D341Med (cell line): ENCODE measurements around the gene RAE1.

Experiments used
- DNase-seq: peaks from one replicate; pipeline ENCODE4 v3.0.0; 2012; ENCODE audit warnings: low spot score

Gene RAE1, protein sequence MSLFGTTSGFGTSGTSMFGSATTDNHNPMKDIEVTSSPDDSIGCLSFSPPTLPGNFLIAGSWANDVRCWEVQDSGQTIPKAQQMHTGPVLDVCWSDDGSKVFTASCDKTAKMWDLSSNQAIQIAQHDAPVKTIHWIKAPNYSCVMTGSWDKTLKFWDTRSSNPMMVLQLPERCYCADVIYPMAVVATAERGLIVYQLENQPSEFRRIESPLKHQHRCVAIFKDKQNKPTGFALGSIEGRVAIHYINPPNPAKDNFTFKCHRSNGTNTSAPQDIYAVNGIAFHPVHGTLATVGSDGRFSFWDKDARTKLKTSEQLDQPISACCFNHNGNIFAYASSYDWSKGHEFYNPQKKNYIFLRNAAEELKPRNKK

DNA sequence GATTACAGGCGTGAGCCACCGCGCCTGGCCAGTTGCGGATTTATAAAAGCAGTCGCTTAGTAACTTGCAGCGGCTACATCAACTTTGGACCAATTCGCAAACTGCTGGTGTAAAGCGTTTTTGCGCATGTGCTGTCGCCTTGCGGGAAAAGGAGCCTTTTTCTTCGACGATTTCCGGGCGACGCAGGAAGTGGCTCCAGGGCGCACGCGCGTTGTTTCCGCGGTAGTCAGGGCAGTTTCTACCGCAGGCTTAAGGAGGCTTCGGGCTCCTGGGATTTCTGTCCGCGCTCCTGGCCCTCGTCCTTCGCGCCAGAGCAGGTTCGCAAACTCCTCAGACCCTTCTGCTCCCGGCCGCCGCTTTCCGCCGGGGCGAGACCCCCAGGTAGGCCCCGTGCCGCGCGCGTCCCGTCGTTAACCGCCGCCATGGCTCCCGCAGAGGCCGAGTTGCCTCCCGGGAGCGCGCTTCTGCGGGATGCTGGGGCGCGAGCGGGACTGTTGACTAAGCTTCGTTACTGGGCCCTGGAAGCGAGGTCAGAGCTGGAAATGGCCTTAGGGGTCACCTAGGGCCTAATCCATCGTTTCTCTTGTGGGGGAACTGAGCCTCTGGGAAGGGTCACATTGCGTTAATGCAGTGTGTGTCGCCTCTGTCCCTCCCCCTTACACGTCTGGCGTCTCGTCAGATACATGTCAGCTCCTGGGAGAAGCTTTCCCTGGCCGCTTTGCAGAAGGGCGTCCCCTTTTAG lies at the start of gene RAE1:
Gene RAE1 (plus strand): TSS at position 214 of the 742 bp plus-strand sequence. CDS start 2,784 bp downstream, outside the sequence.
- DNase-seq: peak; percentile 91

DNA sequence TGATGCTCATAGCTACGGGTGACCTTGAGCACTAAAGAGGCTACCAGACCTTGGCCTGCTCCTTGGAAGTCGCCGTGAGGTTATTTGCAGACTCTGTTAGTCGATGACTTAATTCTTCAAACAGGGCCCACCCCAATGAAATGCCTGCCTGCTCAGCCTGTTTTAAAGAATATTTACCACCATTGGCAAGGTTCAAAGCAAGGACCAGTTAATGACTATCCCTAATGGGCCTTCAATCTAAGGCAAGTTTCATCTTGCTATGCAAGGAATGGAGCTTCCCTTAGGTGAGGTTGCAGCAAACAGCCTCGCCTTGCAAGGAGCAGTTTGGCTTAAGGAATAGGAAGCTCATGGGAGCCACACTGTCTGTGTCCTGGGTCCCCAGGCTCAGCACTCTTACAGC lies 44.3 kb upstream of the RAE1 start:
- DNase-seq: no peak

DNA sequence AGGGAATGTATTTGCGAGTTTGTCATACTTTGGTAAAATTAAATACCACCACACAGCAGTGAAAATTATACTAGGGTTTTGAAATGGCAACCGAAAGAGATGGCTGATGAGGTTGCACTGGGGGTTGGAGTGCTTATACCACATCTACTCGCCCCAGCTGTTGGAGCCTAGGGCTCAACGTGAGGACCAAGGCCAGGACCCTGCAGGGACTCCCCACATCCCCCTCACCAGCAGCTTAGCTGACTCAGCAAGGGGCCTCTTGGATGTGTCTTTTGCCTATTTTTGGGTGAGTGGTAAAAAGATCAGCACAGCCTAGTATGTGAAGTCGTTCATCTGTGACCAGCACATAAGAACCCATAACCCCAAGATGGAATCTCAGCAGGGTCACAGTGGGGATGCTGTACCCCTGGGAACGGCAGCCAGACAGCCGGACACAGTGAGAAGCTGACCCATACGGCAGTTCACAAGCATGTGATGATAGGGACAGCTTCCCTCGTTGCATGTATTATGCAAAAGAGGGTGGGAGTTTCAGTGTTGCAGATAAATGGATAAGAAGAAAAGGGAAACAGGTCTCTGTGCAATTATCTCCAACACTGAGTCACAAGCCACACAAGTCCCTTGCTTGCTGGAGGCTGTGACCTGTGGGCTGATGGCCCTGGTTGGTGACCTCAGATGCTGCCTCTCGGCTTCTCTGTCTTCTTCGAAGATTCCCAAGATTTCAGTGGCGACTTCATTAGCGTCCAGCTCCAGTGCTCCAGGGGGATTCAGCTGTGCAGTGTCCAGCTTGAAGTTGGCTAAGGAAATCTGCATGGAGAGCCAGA lies 42.4 kb upstream of the RAE1 start:
- DNase-seq: no peak

DNA sequence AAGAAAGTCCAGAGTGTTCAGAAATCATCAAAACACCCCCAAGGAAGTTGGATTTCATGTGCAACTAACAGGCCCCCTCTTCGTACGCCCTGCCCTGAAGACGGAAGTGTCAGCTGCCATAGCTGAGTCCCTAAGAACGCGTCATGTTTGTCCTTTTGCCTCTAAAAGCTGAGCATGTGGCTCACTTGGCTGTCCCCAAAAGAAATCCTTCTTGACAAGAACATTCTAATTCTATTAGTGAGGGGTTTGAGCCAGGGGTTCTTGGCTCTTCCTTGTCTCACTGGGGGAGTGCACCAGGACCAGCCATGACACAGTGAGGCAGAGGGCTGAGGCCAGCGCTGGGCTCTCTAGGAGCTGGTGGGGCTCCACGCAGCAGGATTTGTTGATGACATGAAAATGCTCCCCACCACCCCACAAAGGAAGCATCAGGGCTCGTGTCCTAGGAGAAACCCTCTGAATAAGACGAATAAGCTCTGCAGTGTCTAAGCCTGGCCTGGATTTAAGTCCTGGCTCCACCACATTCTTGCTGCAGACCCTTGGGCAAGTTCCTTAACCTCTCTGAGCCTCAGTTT lies 41.4 kb upstream of the RAE1 start:
- DNase-seq: no peak

DNA sequence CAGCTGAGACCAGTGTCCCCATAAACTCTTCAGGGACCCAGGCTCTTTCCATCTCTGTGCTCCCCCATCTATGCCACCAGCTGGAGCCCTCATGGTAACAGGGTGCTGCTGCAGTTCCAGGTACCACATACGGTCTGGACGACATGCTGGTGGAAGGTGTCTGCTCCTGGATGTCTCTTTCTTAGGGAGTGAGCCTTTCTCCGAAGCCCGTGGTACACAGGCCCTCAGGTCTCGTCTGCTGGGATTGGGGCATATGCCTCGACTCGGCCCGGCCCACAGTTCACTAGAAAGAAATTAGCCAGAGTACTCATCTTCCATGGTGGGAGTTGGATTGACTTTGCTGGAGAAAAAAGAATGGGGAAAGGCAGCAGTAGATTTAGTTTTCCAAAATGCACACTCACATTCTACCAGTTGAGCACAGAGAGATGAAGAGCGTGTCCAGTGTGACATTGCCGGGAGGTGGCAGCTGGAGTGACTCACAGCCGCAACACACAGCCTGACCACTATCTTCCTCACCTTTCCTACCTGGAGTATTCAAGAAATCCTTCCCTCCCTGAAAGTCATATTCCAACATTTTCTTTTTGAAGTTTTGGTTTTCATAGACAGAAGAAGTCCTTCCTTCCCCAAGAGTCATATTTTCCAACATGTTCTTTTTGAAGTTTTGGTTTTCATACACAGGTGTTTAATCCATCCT lies 40.1 kb upstream of the RAE1 start:
- DNase-seq: no peak

DNA sequence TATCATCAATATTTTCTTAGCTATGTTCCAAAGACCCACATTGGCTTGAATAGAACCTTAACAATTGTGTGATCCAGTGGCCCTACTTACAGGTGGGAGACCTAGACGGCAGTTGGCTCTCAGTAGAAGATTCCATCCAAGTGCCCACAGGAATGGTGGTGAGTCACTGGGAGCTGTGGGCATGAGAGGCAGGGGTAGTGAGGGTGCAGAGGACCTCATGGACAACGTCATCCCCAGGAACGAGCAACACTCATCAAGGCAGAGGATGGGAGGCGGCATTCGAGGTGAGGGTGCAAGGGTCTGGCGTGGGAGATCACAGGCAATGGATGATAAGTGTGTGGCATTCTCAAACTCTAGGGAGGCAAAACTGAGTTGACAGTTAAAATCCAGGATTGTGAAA lies 38.9 kb upstream of the RAE1 start:
- DNase-seq: no peak

DNA sequence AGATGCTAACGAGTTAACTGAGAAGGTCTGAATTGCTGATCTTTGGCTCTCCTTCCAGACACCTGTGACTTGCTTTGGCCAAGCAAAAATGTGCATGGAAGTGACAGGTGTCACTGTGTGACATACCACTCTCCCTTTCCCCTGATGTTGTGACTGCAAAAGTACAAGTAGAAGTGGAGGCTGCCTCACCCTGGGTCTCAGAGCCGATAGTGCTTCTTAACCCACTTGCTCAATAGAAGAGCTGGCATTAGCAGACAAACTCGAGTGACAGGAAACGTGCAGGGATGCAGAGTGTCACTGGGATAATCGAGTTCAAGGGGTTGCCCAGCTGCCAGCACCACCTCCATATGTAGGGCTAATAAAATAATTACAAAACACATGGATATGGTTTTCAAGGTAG lies 37.8 kb upstream of the RAE1 start:
- no peak for DNase-seq

DNA sequence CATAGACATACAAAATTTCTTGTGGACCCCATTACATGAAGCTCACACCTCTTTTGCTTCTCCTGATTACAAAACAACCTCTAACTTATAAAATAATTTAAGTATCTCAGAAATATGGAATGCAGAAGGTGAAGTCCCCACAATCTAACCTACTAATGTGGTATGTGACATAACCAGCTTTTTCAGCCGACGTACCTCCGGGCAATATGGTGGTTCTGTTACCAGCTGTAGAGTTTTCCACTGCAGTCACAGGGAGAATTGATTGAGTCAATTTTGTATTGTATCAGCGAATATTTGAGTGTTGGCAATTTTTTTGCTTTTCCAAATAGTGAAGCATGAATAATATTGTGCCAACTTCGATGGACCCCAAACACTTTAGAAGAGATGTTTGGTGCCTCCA lies 37.1 kb upstream of the RAE1 start:
- no peak for DNase-seq

DNA sequence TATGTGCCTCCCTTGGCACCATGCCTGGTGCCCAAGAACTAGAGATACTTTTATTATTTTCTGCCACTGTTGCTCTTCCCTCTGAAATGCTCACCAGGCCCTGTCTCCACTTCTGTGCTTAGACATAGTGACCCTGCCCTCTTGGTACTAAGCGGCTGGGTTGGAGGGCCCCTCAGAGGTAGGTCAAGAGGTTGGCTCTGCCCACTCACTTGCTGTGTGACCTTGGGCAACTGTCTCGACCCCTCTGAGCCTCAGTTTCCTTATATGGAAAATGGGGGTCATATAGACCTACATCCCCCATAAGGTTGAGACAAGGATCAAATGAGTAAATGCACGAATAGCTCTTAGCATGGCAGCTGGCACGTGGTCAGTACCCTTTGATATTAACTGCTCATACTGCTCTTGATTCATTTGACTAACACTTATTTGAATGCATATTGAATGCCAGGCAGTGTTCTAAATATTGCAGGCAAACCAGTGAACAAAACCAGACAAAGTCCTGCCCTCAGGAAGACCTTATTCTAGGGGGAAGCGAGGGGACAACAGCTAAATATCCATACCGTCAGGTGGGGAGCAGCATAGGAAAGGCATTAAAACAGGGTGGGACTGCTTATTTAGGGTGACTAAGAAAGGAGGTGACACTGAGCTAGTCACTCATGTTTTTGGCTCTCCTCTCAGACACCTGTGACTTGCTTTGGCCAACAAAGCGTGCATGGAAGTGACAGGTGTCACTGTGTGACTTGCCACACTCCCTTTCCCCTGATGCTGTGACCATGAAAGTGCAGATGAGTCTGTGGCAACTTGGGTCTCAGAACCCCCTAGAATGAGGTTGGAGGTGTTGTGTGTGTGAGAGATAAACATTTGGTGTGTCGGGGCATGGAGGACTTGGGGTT lies 35.7 kb upstream of the RAE1 start:
- no peak for DNase-seq

DNA sequence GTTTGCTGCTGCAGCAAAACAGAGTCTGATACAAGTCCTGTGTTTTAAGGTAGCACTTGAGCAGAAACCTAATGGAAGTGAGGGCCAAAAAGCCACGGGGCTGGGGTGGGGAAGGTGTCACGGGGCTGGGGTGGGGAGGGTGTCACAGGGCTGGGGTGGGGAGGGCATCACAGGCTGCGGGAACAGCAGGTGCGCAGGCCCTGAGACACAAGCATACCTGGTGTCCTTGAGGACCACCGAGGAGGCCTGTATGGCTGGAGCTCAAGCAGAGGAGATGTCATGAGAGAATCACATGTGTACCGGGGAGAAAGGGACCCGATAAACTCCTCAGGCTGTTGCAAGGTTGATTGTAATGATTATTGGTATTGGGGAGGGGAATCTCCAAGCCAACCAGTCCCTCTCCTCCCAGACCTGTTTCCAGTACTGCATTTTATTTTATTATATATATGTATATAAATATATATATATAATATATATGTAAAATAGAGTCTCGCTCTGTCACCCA lies 35.0 kb upstream of the RAE1 start:
- DNase-seq: no peak

DNA sequence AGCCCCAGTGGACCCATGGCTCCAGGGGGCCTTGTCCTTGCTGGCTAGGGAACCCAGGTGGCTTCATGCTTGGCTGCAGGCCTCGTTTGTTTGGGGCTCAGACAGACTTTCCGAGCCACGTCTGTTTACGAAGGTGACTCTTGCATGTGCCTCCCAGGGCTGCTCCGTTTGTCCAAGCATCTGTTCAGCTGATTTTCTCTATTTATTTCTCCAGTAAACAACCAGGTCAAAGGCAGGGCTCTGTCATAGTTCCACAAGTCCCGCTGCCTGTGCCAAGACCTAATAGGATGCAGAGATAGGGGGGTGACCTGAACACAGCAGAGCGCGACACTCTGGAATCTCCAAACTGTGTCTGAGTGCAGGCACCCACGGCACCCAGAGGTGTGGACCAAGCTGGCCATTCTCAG lies 34.3 kb upstream of the RAE1 start:
- no peak for DNase-seq

DNA sequence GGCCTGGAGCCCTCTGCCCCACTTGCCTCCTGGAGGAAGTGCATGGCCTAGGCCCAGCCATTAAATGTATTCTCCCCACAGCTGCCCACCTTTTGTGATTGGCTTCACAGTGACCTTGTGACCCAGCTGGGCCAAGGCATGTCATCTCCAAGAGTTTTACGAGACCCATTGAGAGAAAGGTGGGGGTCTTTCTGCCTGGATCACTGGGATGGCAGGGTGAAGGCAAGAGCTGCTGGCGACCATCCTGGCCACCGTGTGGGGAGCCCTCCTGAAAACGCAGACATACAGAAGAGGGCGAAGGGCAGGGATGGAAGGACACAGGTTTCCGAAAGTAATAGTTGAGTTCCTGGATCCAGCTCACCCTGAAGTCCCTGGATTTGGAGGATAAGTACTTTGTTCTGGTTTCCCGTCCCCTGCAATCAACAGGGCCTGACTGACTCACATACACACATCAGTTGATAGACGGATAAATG lies 33.7 kb upstream of the RAE1 start:
- DNase-seq: no peak

DNA sequence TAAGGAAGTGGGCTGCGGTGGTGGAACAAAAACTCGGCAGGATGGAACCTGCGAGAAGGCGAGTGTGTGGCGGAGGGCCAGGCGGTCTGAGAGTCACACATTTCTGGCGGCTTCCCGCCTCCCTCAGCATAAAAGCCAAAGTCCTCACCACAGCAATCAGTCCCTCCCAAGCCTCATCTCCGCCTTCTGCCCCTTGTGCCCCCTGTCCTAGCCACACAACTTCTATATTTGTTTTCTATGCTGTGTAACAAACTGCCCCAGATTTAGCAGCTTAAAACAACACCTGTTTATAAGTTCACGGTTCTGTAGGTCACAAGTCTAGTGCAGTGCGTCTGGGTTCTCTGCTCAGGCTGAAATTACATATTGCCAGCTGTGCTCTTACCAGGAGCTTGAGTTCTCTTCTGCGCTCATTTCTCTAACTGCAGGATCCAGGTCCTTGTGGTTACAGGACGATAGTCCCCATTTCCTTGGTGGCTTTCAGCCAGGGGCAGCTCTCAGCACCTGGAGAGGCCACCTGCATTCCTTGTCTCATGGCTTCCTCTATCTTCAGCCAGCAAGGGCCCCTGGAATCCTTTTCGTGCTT lies 33.2 kb upstream of the RAE1 start:
- no peak for DNase-seq

DNA sequence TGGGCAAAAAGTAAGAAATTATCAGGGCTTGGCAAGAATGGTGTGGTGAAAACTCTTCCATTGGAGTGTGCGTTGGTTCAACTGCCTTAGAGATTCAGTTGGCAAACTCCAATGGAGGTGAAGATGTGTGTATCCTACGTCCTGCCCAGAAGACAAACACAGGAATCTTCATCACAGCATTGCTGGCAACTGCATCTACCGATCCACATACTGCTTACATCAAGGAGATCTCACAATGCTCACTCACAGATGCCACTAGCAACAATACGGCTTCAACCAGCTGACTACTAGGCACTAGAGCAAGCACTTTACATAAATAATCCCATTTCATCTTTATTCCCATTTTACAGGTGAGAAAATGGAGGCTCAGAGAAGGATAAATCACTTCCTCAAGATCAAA lies 31.5 kb upstream of the RAE1 start:
- DNase-seq: no peak

DNA sequence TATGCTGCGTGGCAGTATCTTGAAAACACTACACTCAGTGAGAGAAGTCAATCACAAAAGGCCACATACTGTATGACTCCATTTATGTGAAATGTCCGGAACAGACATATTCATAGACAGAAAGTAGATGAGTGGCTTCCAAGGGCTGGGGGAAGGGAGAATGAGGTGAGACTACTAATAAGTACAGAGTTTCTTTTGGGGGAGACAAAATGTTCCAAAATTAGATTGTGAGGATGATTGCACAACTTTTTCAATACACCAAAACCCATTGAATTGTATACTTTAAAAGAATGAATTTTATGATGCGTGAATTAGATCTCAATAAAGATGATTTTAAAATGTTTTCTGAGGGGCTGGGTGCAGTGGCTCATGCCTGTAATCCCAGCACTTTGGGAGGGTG lies 30.7 kb upstream of the RAE1 start:
- no peak for DNase-seq

DNA sequence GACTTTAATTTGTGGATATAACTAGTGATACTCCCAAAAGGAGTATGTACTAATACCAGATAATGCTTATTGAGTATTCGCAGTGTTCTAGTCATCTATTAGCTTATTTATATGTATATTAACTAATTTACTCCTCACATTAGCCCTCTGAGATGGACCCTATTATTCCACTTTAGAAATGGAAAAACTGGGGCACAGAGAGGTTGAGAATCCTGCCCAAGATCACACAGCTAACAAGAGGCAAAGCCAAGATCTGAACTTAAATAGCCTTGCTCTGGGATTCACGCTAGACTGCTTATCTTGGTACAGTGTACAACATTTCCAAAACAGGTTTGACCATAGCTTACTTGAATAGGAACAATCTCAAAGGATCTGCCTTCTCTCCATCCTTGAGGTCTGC lies 29.9 kb upstream of the RAE1 start:
- DNase-seq: no peak

DNA sequence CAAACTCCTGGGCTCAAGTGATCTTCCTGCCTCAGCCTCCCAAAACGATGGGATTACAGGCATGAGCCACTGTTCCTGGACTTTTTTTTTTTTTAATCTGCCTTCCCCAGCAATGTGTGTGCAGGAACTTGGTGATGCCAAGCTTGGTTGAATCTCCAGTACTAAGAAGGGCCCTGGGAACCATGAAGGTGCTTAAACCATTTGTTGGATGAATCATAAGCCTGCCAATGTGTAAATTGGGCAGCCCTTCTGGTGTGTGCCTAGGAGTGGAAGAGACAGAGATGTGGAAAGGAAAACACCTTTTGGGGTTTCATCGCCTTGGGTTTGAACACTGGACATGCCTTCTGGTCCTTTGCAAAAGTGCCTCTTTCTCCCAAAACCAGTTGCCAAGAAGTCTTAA lies 28.6 kb upstream of the RAE1 start:
- DNase-seq: no peak

DNA sequence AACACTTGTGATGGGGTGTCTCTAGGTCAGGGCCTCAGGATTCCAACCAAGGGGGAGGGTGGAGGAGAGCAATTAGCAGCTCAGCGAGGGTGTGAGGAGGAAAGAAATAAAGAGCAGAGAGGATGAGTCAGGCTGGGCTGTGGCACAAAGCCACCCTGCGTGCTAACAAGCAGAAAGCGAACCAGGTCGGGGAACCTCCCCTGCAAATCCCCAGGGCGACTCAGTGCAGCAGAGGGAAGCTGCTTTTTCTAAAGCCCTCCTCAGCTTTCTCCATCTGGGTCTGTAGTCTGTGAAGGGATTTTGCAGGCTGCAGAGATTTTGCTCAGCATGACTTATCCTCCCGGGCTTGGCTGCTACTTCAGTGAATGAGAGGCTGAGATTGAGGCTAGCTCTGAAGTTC lies 28.0 kb upstream of the RAE1 start:
- peak; percentile 90 for DNase-seq

DNA sequence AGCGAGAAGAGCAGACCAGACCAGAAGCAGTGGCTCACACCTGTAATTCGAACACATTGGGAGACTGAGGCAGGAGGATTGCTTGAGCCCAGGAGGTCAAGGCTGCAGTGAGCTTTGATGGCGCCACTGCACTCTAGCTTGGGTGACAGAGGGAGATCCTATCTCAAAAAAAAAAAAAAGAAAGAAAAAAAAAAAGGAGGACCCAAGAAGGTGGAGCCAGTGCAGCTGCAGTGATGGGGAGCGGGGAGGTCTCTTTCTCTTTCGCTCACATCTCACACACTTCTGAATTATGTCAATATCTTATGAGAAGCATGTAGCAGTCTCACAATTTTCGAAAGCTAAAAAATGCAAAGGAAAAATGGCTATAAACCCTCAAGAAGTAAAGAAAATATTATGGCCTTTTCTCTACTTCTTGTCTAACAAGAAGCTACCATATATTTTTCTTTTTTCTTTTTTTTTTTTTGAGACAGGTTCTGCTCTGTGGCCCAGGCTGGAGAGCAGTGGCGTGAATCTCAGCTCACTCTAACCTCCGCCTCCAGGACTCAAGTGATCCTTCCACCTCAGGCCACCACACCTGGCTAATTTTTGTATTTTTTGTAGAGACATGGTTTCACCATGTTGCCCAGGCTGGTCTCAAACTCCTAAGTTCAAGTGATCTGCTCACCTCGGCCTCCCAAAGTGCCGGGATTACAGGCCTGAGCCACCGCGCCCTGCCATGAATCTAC lies 25.3 kb upstream of the RAE1 start:
- DNase-seq: no peak
